GM10847 (cell line): Measurements from ENCODE around the gene IFNL1.

ENCODE experiments used
- POLR2A ChIP-seq: IDR thresholded peaks from 2 replicates; pipeline ENCODE4 v1.6.1; 2011; ENCODE audit not compliant: insufficient read length; ENCODE audit errors: extremely low read depth

IFNL1 gene

GRCh38 chr19:39317476-39317875 is 21.3 kb downstream of the IFNL1 start:
- no peak for TF ChIP-seq POLR2A

- TF ChIP-seq POLR2A = no peak
Observed at GRCh38 chr19:39318071-39318470, 21.9 kb downstream of the IFNL1 start.

GRCh38 chr19:39318690-39319089 is 22.5 kb downstream of the IFNL1 start:
- TF ChIP-seq POLR2A = no peak

GRCh38 chr19:39319098-39319891 is 23.1 kb downstream of the IFNL1 start:
- TF ChIP-seq POLR2A = no peak

GRCh38 chr19:39319892-39320248 is 23.7 kb downstream of the IFNL1 start:
- TF ChIP-seq POLR2A = no peak

- no peak for TF ChIP-seq POLR2A
Observed at GRCh38 chr19:39321117-39321831, 25.1 kb downstream of the IFNL1 start.

GRCh38 chr19:39321832-39322176 is 25.6 kb downstream of the IFNL1 start:
- TF ChIP-seq POLR2A = no peak

- TF ChIP-seq POLR2A = no peak
Observed at GRCh38 chr19:39324242-39324842, 28.1 kb downstream of the IFNL1 start.

GRCh38 chr19:39325778-39326665 is 29.8 kb downstream of the IFNL1 start:
- no peak for TF ChIP-seq POLR2A

- TF ChIP-seq POLR2A = no peak
Observed at GRCh38 chr19:39327363-39328045, 31.3 kb downstream of the IFNL1 start.

GRCh38 chr19:39328046-39328705 is 32.0 kb downstream of the IFNL1 start:
- TF ChIP-seq POLR2A = no peak

GRCh38 chr19:39329948-39330347 is 33.7 kb downstream of the IFNL1 start:
- no peak for TF ChIP-seq POLR2A

GRCh38 chr19:39332293-39332692 is 36.1 kb downstream of the IFNL1 start:
- TF ChIP-seq POLR2A = no peak

- no peak for TF ChIP-seq POLR2A
Observed at GRCh38 chr19:39333507-39333906, 37.3 kb downstream of the IFNL1 start.
